Osteoblast (primary cell): ENCODE results near the gene NUFIP1. TPM values are rescaled to one million over a fixed set of nuclear protein-coding genes. Genes with fewer than 3 reads are reported as not detected.

Experiments
- DNase-seq: peaks from one replicate; pipeline ENCODE4 v3.0.0; 2011; ENCODE audit warnings: low spot score, mixed read lengths; ENCODE audit not compliant: insufficient read length; ENCODE audit errors: missing footprints
- H2AFZ ChIP-seq: 2 replicates; pipeline ENCODE4 v1.6.0; 2011; ENCODE audit warnings: mild to moderate bottlenecking, low read length
- H3K27ac ChIP-seq: 2 replicates; pipeline ENCODE4 v1.5.1; 2011; ENCODE audit warnings: mild to moderate bottlenecking, low read depth, low read length, moderate library complexity
- H3K27me3 ChIP-seq: 2 replicates; pipeline ENCODE4 v1.6.0; 2012; ENCODE audit warnings: mild to moderate bottlenecking, control low read depth, inconsistent platforms, low read length, moderate library complexity; ENCODE audit not compliant: insufficient read depth
- H3K36me3 ChIP-seq: 2 replicates; pipeline ENCODE4 v1.5.1; 2011; ENCODE audit warnings: mild to moderate bottlenecking, low read length, control low read depth, moderate library complexity; ENCODE audit not compliant: insufficient read depth
- H3K4me1 ChIP-seq: 2 replicates; pipeline ENCODE4 v1.5.1; 2011; ENCODE audit warnings: mild to moderate bottlenecking, low read length, control low read depth, moderate library complexity; ENCODE audit not compliant: insufficient read depth
- H3K4me2 ChIP-seq: 2 replicates; pipeline ENCODE4 v1.6.0; 2011; ENCODE audit warnings: mild to moderate bottlenecking, low read length; ENCODE audit not compliant: insufficient read depth
- H3K4me3 ChIP-seq: fragments of 200-600 bp; sonication (generic); 3 replicates; pipeline ENCODE4 v1.5.1; 2012; ENCODE audit warnings: mild to moderate bottlenecking, low read length, inconsistent platforms; ENCODE audit not compliant: insufficient read depth
- H3K79me2 ChIP-seq: 2 replicates; pipeline ENCODE4 v1.6.0; 2012; ENCODE audit warnings: mild to moderate bottlenecking, low read length, control low read depth, inconsistent platforms; ENCODE audit not compliant: insufficient read depth
- H3K9me3 ChIP-seq: 2 replicates; pipeline ENCODE4 v1.5.1; 2011; ENCODE audit warnings: low read depth, low read length, control low read depth
- H4K20me1 ChIP-seq: 2 replicates; pipeline ENCODE4 v1.6.0; 2012; ENCODE audit warnings: mild to moderate bottlenecking, low read length, control low read depth; ENCODE audit not compliant: insufficient read depth
- CTCF ChIP-seq: IDR thresholded peaks from 2 replicates; pipeline ENCODE4 v1.5.1; 2011; ENCODE audit warnings: mild to moderate bottlenecking, low read depth, low read length, moderate library complexity; ENCODE audit errors: extremely low read depth
- total RNA-seq: library from RNA; depleted of rRNA; stranded (reverse); fragments of >200 nt; gene quantifications from 2 replicates; pipeline ENCODE4 v1.2.3, GENCODE V29; 2012

Gene NUFIP1
- total RNA-seq, 1 donor = 3.3 TPM

- Histone ChIP-seq H4K20me1 (no peaks in the 10 kb centered on the region), H3K4me1 (peaks cover 5% of the 10 kb centered on the region), H2AFZ (no peak overlapping the region), H3K4me2 (no peak overlapping the region), H3K27me3 (no peaks in the 10 kb centered on the region), H3K4me3 (no peak overlapping the region), H3K27ac (no peak overlapping the region), H3K79me2 (no peaks in the 10 kb centered on the region), H3K9me3 (no peaks in the 10 kb centered on the region), H3K36me3 (no peaks in the 10 kb centered on the region)
- DNase-seq = no peak
- TF ChIP-seq CTCF = no peak
Observed at GRCh38 chr13:44912278-44913016, 76.8 kb downstream of the NUFIP1 start.

- Histone ChIP-seq H3K27ac (no peak overlapping the region), H3K27me3 (no peaks in the 10 kb centered on the region), H3K79me2 (no peaks in the 10 kb centered on the region), H3K4me2 (no peak overlapping the region), H2AFZ (no peak overlapping the region), H4K20me1 (no peaks in the 10 kb centered on the region), H3K9me3 (no peaks in the 10 kb centered on the region), H3K4me3 (no peak overlapping the region), H3K36me3 (no peaks in the 10 kb centered on the region), H3K4me1 (peaks cover 30% of the 10 kb centered on the region)
- TF ChIP-seq CTCF = no peak
- DNase-seq = no peak
Observed at GRCh38 chr13:44908712-44909111, 80.6 kb downstream of the NUFIP1 start.

GRCh38 chr13:44908266-44908665, 81.0 kb downstream of the NUFIP1 start:
- no peak overlapping the region for H3K27ac ChIP-seq
- no peak for TF ChIP-seq CTCF
- no peak overlapping the region for H2AFZ ChIP-seq
- DNase-seq = no peak
- no peaks in the 10 kb centered on the region for H4K20me1 ChIP-seq
- no peaks in the 10 kb centered on the region for H3K9me3 ChIP-seq
- H3K4me2 ChIP-seq = no peak overlapping the region
- no peaks in the 10 kb centered on the region for H3K79me2 ChIP-seq
- H3K4me3 ChIP-seq = no peak overlapping the region
- no peaks in the 10 kb centered on the region for H3K27me3 ChIP-seq
- H3K4me1 ChIP-seq = peaks cover 34% of the 10 kb centered on the region
- no peaks in the 10 kb centered on the region for H3K36me3 ChIP-seq

- peak; percentile 66 for DNase-seq
- H3K9me3 ChIP-seq = no peaks in the 10 kb centered on the region
- peak overlapping the region; percentile 52 for H3K4me2 ChIP-seq
- H3K36me3 ChIP-seq = no peaks in the 10 kb centered on the region
- H3K4me3 ChIP-seq = no peak overlapping the region
- H3K27me3 ChIP-seq = no peaks in the 10 kb centered on the region
- no peak for TF ChIP-seq CTCF
- H3K4me1 ChIP-seq = peaks cover 40% of the 10 kb centered on the region
- H2AFZ ChIP-seq = peak overlapping the region; percentile 80
- H3K27ac ChIP-seq = peak overlapping the region; percentile 19
- H3K79me2 ChIP-seq = no peaks in the 10 kb centered on the region
- H4K20me1 ChIP-seq = no peaks in the 10 kb centered on the region
Observed at GRCh38 chr13:44906713-44907112, 82.6 kb downstream of the NUFIP1 start.
